Posterior vena cava (tissue), 2 donors: ENCODE measurements around the gene PGM2L1. TPM values are rescaled to one million over a fixed set of nuclear protein-coding genes. Genes with fewer than 3 reads are reported as not detected.
"Not testable (repeated sequence)": the region's sequence is repeated elsewhere in the genome, so short reads cannot be mapped to it uniquely, and the experiment has no call there.

Experiments used
- DNase-seq: peaks from one replicate; pipeline ENCODE4 v3.0.0-alpha.2; 2020; ENCODE audit warnings: low spot score
- intact Hi-C, 2 donors: fragments of 100-400 bp; cut with DNase I; formaldehyde crosslinking; loops; one replicate each; pipeline versions ENCODE4 v1.14.1 to v1.14.2; 2022 to 2023
- long read RNA-seq, 2 donors: library from polyadenylated mRNA; unstranded; transcript quantifications; one replicate each; pipeline ENCODE4 v2.0.0, GENCODE V29; 2020 to 2021
- total RNA-seq, 2 donors: library from RNA; stranded (reverse); fragmentation: NEBNext Ultra II Directional; extraction: Animal tissue kit (Norgen Biotek cat#: 25700); gene quantifications; one replicate each; pipeline ENCODE4 v1.2.1, GENCODE V29; 2021
- donor health status: DM: yes; HTN: yes; CAD: no.
- donor health status: DM: yes; HTN: yes; CAD: no.

Gene PGM2L1
- 10 to 100 TPM in 1 of 2 donors, 1 to 10 TPM in 1; 4.1 to 11.5 TPM for total RNA-seq
- long read RNA-seq, donor 1, full-length matches to known transcripts: 4 of 4 reads
- long read RNA-seq, donor 1, partial matches to known transcripts: 0 of 4 reads
- long read RNA-seq, donor 1, other reads (novel, unspliced or antisense): 0 of 4 reads
- long read RNA-seq, donor 2, full-length matches to known transcripts: 15 of 20 reads
- long read RNA-seq, donor 2, partial matches to known transcripts: 1 of 20 reads
- long read RNA-seq, donor 2, other reads (novel, unspliced or antisense): 4 of 20 reads

DNA sequence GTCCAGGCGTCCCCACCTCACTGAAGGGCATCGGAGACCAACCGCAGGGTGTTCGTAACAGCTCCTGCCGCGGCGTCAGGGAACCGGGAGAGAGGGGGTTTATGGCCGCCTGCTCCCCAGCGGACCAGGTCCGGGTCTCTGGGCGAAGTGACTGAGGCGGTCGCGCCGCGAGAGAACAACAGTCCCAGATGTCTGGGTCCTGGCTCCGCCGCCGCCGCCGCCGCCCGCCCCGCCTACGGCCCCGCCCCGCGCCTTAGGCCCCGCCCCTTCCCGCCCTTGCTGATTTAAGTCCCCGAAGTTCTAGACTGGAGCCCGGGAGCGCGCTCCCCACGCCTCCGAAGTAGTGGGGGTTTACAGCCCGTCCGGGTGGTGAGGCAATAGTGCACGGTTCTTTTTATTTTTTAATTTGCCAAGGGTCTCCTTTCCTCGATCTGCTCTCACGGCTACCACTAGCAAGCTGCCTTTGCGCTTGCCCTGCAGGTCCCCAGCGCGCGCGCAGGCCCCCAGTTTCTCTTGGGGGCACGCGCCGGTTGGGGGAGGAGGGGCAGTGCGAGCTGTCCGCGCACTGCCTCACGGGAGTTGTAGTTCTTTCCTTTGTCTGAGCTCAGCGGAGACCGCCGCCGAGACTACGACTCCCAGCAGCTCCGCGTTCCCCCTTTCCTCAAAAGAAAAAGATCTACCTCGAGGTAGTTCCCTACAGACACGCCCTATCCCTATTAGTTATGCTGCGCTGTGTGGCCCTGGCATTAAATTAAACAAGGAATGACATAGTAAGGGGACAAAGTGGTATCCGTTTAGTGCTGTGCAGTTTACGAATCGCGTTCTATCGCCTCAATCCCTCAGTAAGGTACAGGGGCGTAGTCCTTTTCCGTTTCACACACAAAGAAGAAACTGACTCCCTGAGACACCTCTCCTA is at the start of gene PGM2L1:
Gene PGM2L1 (minus strand): TSS at position 190 of the 916 bp plus-strand sequence. CDS start 272 bp downstream, outside the sequence.
- DNase-seq: peak; percentile 98
- intact Hi-C loops: no loop called here

DNA sequence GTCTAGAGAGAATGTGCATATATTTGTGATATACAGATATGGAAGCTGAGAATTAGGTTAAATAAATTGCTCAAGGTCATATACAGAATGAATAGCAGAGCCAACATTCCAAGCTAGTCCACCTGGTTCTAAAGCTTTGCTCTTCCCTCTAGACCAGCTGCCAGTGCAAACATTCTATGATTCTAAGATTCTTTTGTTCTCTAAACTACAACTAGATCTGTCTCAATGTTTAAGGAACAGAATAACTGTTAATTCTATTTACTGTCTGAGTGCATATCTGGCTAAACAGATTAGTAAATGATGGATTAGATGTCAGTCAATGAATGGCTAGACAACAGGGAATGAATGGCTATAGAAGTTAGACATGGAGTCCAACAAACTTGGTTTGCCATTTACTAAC is 49.5 kb upstream of the PGM2L1 start:
- DNase-seq: no peak
- intact Hi-C loops: loop anchor here (2.0 to 5.0 kb wide), 3 partner anchors 55 to 191 kb away; no protein-coding TSS in a partner anchor

DNA sequence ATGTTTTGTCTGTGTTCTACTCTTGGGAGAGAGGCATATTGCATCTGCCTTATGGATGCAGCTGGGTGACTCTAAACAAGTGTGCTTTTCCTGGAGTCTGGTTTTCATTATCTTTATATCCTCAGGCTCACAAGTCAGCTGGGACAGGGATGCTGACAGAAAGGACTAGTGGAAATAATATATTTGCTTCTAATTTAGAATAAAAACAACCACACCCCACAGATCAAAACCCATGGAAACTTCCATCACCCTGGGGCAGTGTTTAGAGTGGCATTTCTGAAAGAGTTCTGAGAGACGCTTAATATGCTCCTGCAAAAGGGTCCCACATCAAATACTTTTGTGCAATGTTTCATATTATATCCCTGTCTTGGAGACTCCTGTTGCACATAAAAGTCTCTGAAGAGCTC is 48.3 kb upstream of the PGM2L1 start:
- no peak for DNase-seq
- intact Hi-C loops: loop anchor here (5.0 kb wide), 2 partner anchors 54 to 189 kb away; no protein-coding TSS in a partner anchor

DNA sequence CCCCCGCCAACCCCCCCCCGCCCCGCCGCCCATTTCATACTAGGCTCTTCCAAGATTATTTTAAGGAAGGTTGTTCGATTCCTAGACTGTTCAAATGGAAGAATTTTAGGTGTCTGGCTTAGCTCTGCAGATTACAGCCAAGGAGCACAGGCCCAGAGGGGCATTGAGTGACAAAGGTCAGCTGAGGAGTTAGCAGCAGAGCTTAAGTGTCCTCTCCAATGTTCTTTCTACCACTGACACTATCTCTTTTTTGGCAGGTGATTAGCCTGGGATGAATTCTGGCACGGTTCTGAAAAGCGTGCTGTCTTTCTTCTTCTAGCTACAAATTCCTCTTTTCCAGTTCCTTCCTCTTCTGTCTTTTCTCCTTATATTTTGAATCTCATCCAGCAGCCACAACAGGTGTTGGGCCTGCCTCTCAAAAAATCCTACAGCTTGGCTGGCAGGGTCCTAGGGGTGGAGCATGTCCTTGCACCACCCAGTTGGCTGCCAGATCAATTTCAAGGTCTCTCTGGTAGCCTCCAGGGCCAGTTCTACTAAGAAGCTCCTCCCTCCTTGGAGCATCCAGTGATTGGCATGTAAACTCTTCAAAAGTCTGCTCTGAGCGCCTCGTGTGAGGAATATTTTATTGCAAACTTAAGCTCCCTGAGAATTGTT is 46.1 kb upstream of the PGM2L1 start:
- no peak for DNase-seq
- intact Hi-C loops: no loop called here

DNA sequence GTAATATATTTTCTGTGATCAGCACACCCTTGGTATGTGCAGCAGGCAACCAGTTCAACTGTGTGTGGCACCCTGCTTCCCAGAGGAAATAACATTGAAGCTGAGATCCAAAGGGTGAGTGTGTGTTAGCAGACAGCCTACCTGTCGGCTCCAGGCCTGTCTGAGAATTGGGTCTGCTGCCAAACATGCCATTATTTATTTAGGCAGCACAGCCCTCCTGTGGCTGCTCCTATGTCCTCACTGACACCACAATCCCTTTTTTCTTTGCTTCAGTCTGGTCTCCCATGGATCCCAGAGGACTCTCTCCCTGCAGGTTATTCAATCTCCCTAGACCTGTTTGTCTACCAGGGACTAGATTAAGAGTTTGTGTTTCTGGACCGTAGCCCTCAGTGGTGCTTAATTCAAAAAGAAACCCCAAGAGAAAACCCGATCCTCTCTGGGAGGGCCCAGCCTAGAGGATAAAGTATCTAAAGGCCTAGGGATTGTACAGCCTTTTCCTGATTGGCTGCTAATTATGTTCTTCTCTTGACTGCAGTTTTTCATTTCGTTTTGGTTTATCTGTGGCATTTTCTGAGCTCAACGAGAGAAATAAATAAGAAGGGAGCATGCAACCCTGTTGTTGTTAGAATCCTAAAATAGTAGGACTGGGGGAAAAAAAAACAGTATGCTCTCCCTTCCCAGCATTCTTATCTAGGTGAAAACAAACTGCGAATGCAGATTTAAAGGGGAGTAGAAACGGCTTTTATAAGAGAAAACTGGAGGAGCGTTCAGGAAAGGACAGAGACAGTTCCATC is 45.0 kb upstream of the PGM2L1 start:
- intact Hi-C loops: loop anchor here in 1 of 2 donors (2.0 kb wide), 1 partner anchor 196 kb away; no protein-coding TSS in a partner anchor
- no peak for DNase-seq

DNA sequence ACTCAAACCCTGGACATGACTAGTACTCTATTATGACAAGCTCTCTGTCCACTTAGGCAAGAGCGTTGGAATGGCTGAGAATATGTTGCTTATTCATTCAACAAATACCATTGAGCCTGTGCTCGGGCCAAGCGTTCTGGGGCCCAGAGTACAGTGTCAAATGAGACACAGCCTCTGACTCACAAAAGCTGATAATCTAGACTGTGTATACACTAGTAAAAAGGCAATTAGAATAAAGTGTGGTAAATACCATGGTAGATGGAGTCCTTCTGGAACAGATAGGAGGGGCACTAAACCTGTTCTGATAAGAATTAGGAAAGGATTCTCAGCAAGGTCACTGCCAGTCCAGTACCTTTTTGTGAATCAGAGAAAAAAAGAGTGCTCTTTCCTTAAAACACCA is 44.4 kb upstream of the PGM2L1 start:
- intact Hi-C loops: loop anchor here in 1 of 2 donors (2.0 kb wide), 1 partner anchor 196 kb away; no protein-coding TSS in a partner anchor

DNA sequence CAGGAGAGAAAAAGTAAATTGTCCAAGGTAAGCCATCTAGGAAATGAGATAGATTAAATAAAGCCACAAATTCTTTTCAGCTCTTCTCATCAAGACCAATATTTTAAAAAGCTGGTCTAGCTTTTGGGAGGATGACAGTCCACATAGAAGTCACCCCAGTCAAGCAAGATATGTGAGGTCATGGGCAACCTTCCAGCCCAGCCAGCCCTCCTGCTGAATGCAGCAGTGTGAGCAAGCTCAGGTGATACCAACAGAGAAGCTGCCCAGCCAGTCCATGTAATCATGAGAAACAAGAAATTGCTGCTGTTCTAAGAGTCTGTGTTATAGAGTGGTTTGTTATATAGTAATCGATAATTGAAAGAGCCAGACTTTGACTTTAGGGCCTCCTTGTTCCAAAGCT is 40.4 kb upstream of the PGM2L1 start:
- no peak for DNase-seq
- intact Hi-C loops: no loop called here

More for the DNA sequence above, 44.4 kb upstream of the PGM2L1 start:
- DNase-seq: no peak

DNA sequence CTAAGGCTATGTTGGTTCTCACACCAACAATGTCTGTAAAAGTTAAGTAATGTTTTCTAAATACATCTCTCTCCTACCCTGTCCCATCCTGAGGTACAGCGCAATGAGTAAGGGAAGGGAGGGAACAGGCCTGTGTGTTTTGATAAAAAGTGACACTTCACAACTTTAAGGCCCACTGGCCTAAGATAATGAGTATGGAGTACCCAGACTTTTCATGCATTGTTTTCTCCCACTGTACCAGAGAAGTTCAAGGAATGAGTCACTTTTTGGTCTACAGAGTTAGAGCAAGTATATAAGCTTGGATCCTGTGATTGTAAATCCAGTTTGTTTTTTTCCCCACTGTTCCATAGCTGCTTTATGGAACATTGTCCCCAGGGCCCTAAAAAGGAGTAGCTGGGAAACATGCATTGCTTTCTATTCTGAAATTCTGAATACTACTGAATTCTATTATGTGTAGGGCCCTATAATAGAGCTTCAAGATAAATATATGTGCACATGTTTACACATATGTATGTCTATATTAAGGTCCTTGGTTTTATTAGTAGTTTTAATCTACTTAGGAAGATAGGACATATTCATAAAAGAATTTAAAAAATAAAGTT is 39.3 kb upstream of the PGM2L1 start:
- DNase-seq: no peak
- intact Hi-C loops: no loop called here

DNA sequence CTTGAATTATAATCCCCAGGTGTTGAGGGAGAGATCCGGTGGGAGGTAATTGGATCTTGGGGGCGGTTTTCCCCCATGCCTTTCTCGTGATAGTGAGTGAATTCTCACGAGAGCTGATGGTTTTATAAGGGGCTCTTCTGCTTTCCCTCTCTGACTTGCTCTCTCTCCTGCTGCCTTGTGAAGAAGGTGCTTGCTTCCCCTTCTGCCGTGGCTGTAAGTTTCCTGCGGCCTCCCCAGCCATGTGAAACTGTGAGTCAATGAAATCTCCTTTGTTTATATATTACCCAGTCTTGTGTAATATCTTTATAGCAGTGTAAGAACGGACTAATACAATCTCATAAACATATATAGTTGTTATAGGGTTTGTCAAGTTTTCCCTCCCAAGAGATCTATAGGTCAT is 36.3 kb upstream of the PGM2L1 start:
- intact Hi-C loops: no loop called here

DNA sequence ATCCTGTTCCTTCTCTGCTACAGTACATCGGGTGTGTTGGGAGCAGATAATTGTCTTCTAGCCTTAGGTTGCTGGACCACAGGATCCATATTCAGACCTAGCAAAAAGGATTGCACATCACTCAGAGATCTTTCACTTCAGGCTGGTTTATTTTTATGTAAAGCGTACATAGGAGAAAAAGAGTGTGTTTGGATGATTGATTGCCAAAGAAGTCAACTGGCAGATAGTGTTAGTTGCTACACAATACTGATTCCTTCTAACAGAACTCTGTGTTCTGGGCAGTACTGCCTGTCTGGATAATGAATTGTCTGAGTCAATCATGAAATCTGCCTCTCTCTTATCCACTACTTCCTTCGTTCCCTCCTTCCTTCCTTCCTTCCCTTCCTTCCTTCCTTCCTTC is 31.0 kb upstream of the PGM2L1 start:
- DNase-seq: no peak
- intact Hi-C loops: no loop called here

More for the DNA sequence above, 36.3 kb upstream of the PGM2L1 start:
- no peak for DNase-seq

DNA sequence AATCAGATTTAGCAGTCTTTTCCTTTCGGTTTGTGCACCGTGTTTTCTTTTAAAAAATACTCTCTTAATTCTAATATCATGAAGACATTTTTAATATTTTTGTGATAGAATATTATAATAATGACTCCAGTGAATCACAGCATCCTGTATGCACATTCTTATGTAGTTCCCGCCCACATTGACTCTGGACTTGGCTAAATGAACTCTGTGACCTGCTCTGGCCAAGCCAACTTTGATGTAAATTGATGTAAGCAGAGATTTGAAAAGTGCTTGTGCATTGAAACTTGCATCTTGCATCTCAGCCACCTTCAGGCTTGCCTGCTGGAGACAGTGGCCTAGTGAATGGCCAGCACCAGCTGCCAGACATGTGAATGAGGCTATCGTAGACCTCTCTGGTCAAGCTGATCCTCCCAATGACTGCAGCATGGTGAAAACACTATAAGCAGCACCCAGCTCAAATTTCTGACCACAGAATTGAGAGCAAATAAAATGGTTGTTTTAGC is 29.2 kb upstream of the PGM2L1 start:
- no peak for DNase-seq
- intact Hi-C loops: no loop called here

DNA sequence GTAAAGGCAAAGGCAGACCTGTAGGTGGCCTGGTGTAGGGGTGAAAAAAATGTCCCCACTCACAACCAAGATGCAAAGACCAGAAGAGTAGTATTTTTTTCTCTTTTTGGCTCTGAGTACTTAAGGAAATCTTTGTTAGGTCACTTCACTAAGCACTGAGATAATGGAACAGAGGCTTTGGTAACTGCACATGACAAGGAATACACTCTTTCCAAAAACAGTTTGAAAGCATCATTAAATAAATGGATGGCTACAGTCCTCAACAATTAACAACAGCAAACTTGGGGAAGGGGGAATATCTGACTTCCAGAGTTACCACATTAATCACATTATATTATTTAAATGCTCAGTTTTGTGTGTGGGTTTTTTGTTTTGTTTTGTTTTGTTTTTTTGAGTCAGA is 26.9 kb upstream of the PGM2L1 start:
- DNase-seq: no peak
- intact Hi-C loops: no loop called here

DNA sequence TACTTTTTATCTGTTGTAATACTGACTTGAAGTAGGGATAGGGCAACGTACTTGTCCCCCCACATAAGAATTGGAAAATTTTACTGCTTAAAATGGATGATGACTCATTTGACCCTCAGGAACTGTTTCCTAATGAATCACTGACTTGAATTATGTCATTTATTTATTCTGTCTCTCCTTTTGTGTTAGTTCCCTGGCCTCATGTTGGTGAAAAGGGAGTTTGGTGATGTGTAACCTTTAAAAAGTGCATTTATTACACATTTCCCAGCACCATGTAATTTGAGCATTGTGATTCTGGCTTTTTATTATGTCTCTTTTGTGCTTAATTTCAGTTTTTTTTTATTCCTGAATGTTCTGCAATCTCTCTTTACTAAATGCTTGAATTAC is 20.3 kb upstream of the PGM2L1 start:
- no peak for DNase-seq
- intact Hi-C loops: no loop called here

DNA sequence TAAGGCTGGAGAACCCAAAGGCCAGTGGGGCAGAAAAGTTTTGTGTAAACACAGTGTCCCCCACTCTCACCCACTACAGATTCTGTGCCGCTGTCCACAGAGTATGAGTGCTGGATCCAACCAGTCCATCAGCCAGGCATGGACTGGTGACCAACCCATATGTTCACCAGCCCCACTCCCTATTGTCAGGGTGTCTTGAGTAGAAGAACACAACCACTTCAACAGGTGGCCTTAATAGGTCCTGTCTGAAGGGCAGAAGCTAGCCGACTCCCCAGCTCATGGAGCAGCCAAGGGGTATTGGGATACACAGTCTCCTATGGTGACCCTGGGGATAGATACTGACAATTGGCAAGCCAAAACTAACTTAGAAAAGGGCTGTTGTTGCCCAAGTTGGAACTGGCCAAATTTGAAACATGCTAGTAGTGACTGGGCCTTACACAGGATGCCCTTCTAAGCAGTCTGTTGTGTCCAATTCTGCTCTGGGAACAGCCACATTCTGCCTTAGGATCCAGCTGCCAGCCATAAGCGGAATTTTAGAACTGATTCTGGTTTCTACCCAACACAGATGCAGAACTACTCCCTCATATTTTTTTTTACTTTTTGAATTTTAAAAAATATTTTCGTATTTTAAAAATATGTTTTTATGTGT is 19.8 kb upstream of the PGM2L1 start:
- DNase-seq: no peak
- intact Hi-C loops: no loop called here

DNA sequence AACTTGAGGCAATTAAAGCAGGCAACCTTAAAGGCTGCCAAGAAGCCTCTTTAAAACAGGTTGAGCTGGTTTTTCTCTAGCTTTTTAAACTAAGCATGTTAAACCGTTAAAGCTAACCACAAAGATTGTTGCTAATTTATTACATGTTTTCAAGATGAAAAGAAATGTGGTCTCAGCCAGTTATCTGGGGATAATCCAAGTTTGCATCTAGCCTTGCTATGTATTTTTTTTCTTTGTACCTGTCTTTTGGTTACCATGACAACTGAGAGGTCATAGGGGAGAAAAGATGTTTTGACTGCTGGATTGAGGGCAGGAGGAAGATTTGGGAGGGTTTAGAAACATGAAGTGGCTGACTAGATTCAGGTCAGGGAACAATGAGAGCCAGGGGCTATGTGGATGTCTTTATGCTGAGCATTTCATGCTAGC is 19.2 kb upstream of the PGM2L1 start:
- no peak for DNase-seq
- intact Hi-C loops: no loop called here

DNA sequence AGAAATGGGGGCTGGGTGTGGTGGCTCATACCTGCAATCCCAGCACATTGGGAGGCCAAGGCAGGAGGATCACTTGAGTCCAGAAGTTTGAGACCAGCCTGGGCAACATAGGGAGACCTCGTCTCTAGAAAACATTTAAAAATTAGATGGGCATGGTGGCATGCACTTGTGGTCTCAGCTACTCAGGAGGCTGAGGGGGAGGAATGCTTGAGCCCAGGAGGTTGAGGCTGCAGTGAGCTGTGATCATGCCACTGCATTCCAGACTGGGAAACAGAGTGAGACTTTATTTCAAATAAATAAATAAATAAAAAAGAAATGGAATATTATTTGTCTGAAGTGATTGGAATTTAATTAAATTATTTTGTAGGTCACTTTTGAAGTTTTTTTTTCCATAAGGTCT is 18.7 kb upstream of the PGM2L1 start:
- intact Hi-C loops, DNase-seq: not testable (repeated sequence)

DNA sequence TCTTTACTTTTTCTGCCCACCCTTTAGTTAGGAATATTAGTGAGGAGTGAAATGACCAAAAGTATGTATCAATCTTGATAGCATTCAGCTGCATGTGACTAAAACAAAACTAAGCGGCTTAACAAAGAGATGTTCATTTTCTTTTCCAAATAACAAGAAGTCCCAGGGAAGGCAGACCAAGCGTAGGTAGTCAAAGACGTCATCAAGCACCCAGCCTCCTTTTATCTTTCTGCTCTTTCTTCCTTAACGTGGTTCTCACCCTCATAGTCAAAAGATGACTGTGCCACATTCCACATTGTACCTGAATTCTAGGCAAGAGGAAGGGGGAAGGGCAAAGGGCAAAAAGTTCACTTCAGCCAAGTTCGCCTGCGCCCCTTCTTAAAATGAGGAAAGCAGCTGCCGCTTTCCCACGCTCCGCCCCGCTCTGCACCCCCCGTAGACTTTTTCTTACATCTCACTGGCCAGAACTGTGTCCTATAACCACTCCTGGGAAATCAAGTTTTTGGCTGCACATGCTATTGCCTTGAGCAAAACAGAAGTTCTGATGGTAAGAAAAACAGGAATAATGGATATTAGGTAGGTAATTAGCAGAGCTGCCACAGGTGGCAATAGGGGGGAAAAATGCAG is 14.6 kb upstream of the PGM2L1 start:
- no peak for DNase-seq
- intact Hi-C loops: no loop called here
